Endodermal cell (in vitro differentiated cells): Measurements from ENCODE around the gene PPIL1. TPM values are rescaled to one million over a fixed set of nuclear protein-coding genes. Genes with fewer than 3 reads are reported as not detected.

Experiments
- DNase-seq: peaks from one replicate; pipeline ENCODE4 v3.0.0-alpha.2; 2017
- H3K27ac ChIP-seq: 2 replicates; pipeline ENCODE4 v1.5.1; 2013; ENCODE audit warnings: mild to moderate bottlenecking, low read depth, low read length, moderate library complexity
- H3K27me3 ChIP-seq: 2 replicates; pipeline ENCODE4 v1.6.1; 2013; ENCODE audit warnings: mild to moderate bottlenecking, low read length, moderate library complexity; ENCODE audit not compliant: insufficient read depth, control insufficient read depth, poor library complexity, severe bottlenecking
- H3K36me3 ChIP-seq: 2 replicates; pipeline ENCODE4 v1.7.0; 2013; ENCODE audit warnings: mild to moderate bottlenecking, low read length, moderate library complexity; ENCODE audit not compliant: control insufficient read depth, insufficient read depth
- H3K4me1 ChIP-seq: one replicate; pipeline ENCODE4 v1.7.0; 2013; ENCODE audit warnings: low read length; ENCODE audit not compliant: control insufficient read depth, insufficient read depth
- H3K4me3 ChIP-seq: 2 replicates; pipeline ENCODE4 v1.5.1; 2013; ENCODE audit warnings: mild to moderate bottlenecking, low read length, moderate library complexity
- H3K9ac ChIP-seq: 2 replicates; pipeline ENCODE4 v1.6.1; 2013; ENCODE audit warnings: mild to moderate bottlenecking, low read length, moderate library complexity; ENCODE audit not compliant: poor library complexity, severe bottlenecking; ENCODE audit errors: extremely low read depth
- H3K9me3 ChIP-seq: 2 replicates; pipeline ENCODE4 v1.6.1; 2013; ENCODE audit warnings: mild to moderate bottlenecking, low read length, moderate library complexity; ENCODE audit not compliant: control insufficient read depth
- H3K27ac Mint-ChIP-seq: 2 replicates; pipeline ENCODE4 v1.8.0; 2020; ENCODE audit warnings: mixed read lengths
- H3K27me3 Mint-ChIP-seq: 2 replicates; pipeline ENCODE4 v1.8.0; 2021; ENCODE audit warnings: mild to moderate bottlenecking, mixed read lengths; ENCODE audit not compliant: insufficient read depth
- H3K36me3 Mint-ChIP-seq: 2 replicates; pipeline ENCODE4 v1.8.0; 2020; ENCODE audit warnings: low read depth, mixed read lengths
- H3K4me1 Mint-ChIP-seq: 2 replicates; pipeline ENCODE4 v1.8.0; 2020; ENCODE audit warnings: mixed read lengths
- H3K4me3 Mint-ChIP-seq: 2 replicates; pipeline ENCODE4 v1.8.0; 2020; ENCODE audit warnings: mild to moderate bottlenecking, moderate library complexity, mixed read lengths
- H3K9me3 Mint-ChIP-seq: 2 replicates; pipeline ENCODE4 v1.8.0; 2020; ENCODE audit warnings: mild to moderate bottlenecking, mixed read lengths
- WGBS, 2 experiments: methylation state at CpG; one replicate each; pipeline versions ENCODE4 v1.1.5 to v1.1.7; 2013; ENCODE audit warnings: missing lambda C conversion rate in 2 of 2, mixed read lengths in 1 of 2; ENCODE audit not compliant: insufficient coverage in 1 of 2, insufficient read length in 1 of 2; 5-methylcytosine and 5-hydroxymethylcytosine counted together
- total RNA-seq, 2 donors: library from RNA; stranded (reverse); fragmentation: NEBNext Ultra II Directional in 1 of 2; extraction: Animal tissue kit (Norgen Biotek cat#: 25700) in 1 of 2; gene quantifications; 2 replicates in 1 of 2; 3 replicates in 1 of 2; pipeline ENCODE4 v1.2.1, GENCODE V29; 2021
- TF ChIP-seq, protein P1 (sequence below): fragments of 200-600 bp; sonication (generic); conservative IDR thresholded peaks from 2 replicates; pipeline ENCODE4 v1.5.0; 2021; ENCODE audit warnings: antibody characterized with exemption, mild to moderate bottlenecking

PPIL1 gene
- total RNA-seq, 2 donors from 2014 or later = 36.7 to 53.3 TPM

GRCh38 chr6:36912586-36912985 is 38.0 kb upstream of the PPIL1 start:
- Mint-ChIP-seq H3K4me1 (peaks cover 2% of the 10 kb centered on the region), H3K4me3 (no peak overlapping the region), H3K27ac (no peak overlapping the region), H3K36me3 (peaks cover 4% of the 10 kb centered on the region), H3K9me3 (no peaks in the 10 kb centered on the region), H3K27me3 (no peaks in the 10 kb centered on the region)
- 90 to 92% methylated on average over 7 to 8 of the region's 8 CpGs for WGBS, 2 experiments
- DNase-seq = no peak
- H3K9ac ChIP-seq = no peak overlapping the region
- H3K27me3 ChIP-seq = no peaks in the 10 kb centered on the region
- H3K36me3 ChIP-seq = no peaks in the 10 kb centered on the region
- H3K27ac ChIP-seq = no peak overlapping the region
- no peaks in the 10 kb centered on the region for H3K9me3 ChIP-seq
- H3K4me1 ChIP-seq = no peaks in the 10 kb centered on the region
- no peak overlapping the region for H3K4me3 ChIP-seq
- TF ChIP-seq, protein P1, sequence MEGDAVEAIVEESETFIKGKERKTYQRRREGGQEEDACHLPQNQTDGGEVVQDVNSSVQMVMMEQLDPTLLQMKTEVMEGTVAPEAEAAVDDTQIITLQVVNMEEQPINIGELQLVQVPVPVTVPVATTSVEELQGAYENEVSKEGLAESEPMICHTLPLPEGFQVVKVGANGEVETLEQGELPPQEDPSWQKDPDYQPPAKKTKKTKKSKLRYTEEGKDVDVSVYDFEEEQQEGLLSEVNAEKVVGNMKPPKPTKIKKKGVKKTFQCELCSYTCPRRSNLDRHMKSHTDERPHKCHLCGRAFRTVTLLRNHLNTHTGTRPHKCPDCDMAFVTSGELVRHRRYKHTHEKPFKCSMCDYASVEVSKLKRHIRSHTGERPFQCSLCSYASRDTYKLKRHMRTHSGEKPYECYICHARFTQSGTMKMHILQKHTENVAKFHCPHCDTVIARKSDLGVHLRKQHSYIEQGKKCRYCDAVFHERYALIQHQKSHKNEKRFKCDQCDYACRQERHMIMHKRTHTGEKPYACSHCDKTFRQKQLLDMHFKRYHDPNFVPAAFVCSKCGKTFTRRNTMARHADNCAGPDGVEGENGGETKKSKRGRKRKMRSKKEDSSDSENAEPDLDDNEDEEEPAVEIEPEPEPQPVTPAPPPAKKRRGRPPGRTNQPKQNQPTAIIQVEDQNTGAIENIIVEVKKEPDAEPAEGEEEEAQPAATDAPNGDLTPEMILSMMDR = no peak

DNA sequence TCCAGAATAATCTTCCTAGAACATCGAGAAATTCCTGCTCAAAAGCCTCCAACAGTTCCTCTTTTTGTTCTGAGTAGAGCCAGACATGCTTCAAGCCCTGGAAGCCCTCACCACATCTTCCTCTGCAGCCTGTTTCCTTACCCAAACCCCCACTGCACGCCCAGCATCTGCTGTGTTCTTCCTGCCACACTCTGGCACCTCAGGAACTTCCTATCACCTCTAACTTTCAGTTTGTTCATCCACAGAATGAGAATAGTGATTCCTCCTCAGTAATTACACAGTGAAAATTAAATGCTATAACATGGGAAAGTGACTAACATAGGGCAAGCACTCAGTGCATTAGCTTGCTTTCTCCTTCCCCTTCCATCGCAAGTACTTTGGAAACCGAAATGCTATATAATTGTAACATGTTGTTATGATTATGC is 37.4 kb upstream of the PPIL1 start:
- Histone ChIP-seq H3K4me1 (no peaks in the 10 kb centered on the region), H3K36me3 (no peaks in the 10 kb centered on the region), H3K27ac (no peak overlapping the region), H3K27me3 (no peaks in the 10 kb centered on the region), H3K9ac (no peak overlapping the region), H3K4me3 (no peak overlapping the region), H3K9me3 (no peaks in the 10 kb centered on the region)
- TF ChIP-seq, protein P1 = no peak
- Mint-ChIP-seq H3K36me3 (peaks cover 4% of the 10 kb centered on the region), H3K4me1 (peaks cover 2% of the 10 kb centered on the region), H3K27ac (no peak overlapping the region), H3K9me3 (no peaks in the 10 kb centered on the region), H3K27me3 (no peaks in the 10 kb centered on the region), H3K4me3 (no peak overlapping the region)
- WGBS, 2 experiments = 92 to 100% methylated on average over 1 to 3 of the region's 4 CpGs
- DNase-seq = no peak

DNA sequence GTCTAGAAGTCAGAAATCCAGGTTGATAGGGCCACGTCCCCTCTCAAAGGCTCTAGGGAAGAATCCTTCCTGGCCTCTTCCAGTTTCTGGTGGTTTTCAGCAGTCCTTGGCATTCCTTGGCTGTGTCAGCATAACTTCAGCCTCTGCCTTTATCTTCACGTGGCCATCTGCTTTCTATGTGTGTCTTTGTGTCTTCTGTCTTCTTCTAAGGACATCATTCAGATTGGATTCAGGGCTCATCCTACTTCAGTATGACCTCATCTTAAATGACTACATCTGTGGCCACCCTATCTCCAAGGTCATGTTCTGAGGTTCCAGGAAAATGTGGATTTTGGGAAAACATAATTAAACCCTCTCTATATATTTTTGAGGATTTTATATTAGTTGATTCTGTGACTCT is 34.1 kb upstream of the PPIL1 start:
- no peaks in the 10 kb centered on the region for H3K4me1 ChIP-seq
- DNase-seq = no peak
- Mint-ChIP-seq H3K27ac (no peak overlapping the region), H3K4me1 (no peaks in the 10 kb centered on the region), H3K4me3 (no peak overlapping the region), H3K27me3 (no peaks in the 10 kb centered on the region), H3K36me3 (no peaks in the 10 kb centered on the region), H3K9me3 (no peaks in the 10 kb centered on the region)
- no peaks in the 10 kb centered on the region for H3K27me3 ChIP-seq
- TF ChIP-seq, protein P1 = no peak
- no peaks in the 10 kb centered on the region for H3K36me3 ChIP-seq
- H3K27ac ChIP-seq = no peak overlapping the region
- no peak overlapping the region for H3K9ac ChIP-seq
- H3K4me3 ChIP-seq = no peak overlapping the region
- no peaks in the 10 kb centered on the region for H3K9me3 ChIP-seq
- WGBS, 2 experiments = 85 to 96% methylated on average over 2 of the region's 2 CpGs
